ENCODE results near the gene FLNB. TPM values are rescaled to one million over a fixed set of nuclear protein-coding genes. Genes with fewer than 3 reads are reported as not detected.

Gene FLNB
- total RNA-seq, 1 donor from 2014 or later = 521 TPM

- no peaks in the 10 kb centered on the region for H3K79me2 ChIP-seq (ENCODE audit: insufficient read depth, low read length)
- H3K9me3 Mint-ChIP-seq (ENCODE audit: unreplicated experiment) = no peaks in the 10 kb centered on the region
- no peak overlapping the region for H3K4me3 Mint-ChIP-seq (ENCODE audit: unreplicated experiment)
- DNase-seq (ENCODE audit: low read depth) = no peak
- TF ChIP-seq CTCF (IDR thresholded peaks at IDR 0.05; ENCODE audit: insufficient read depth, low read depth, low read length) = no peak
- no peak for TF ChIP-seq EZH2 (IDR thresholded peaks at IDR 0.05; ENCODE audit: insufficient read depth, low read length)
- H3K36me3 Mint-ChIP-seq (ENCODE audit: low read depth, unreplicated experiment) = no peaks in the 10 kb centered on the region
- no peak overlapping the region for H3K4me3 ChIP-seq (ENCODE audit: insufficient read depth, low read depth, low read length)
- H2AFZ ChIP-seq (ENCODE audit: low read depth, low read length) = no peak overlapping the region
- H3K4me1 Mint-ChIP-seq (ENCODE audit: low read depth, unreplicated experiment) = peaks cover 2% of the 10 kb centered on the region
- no peaks in the 10 kb centered on the region for H3K9me3 ChIP-seq (ENCODE audit: insufficient read depth, low read depth, low read length)
- H3K4me1 ChIP-seq (ENCODE audit: insufficient read depth, low read length) = no peaks in the 10 kb centered on the region
- H4K20me1 ChIP-seq (ENCODE audit: insufficient read depth, low read length) = no peaks in the 10 kb centered on the region
- H3K27me3 ChIP-seq (ENCODE audit: insufficient read depth, low read length) = no peaks in the 10 kb centered on the region
- H3K36me3 ChIP-seq (ENCODE audit: insufficient read depth, low read length) = no peaks in the 10 kb centered on the region
- H3K27me3 Mint-ChIP-seq (ENCODE audit: low read depth, unreplicated experiment) = peaks cover 10% of the 10 kb centered on the region
- H3K9ac ChIP-seq (ENCODE audit: low read length) = no peak overlapping the region
- no peak overlapping the region for H3K27ac Mint-ChIP-seq (ENCODE audit: unreplicated experiment)
- no peak overlapping the region for H3K4me2 ChIP-seq (ENCODE audit: low read length)
- no peak for FAIRE-seq
- no peak overlapping the region for H3K27ac ChIP-seq (ENCODE audit: low read depth, low read length)
Measured at GRCh38 chr3:58184309-58184981, 176.2 kb downstream of the FLNB start.

- H3K4me2 ChIP-seq (ENCODE audit: low read length) = no peak overlapping the region
- Mint-ChIP-seq H3K36me3 (ENCODE audit: low read depth, unreplicated experiment) (no peaks in the 10 kb centered on the region), H3K4me1 (ENCODE audit: low read depth, unreplicated experiment) (peaks cover 2% of the 10 kb centered on the region), H3K9me3 (ENCODE audit: unreplicated experiment) (no peaks in the 10 kb centered on the region), H3K27ac (ENCODE audit: unreplicated experiment) (no peak overlapping the region), H3K27me3 (ENCODE audit: low read depth, unreplicated experiment) (peaks cover 10% of the 10 kb centered on the region), H3K4me3 (ENCODE audit: unreplicated experiment) (no peak overlapping the region)
- TF ChIP-seq CTCF (IDR thresholded peaks at IDR 0.05; ENCODE audit: insufficient read depth, low read depth, low read length) (no peak), EZH2 (IDR thresholded peaks at IDR 0.05; ENCODE audit: insufficient read depth, low read length) (no peak)
- H3K36me3 ChIP-seq (ENCODE audit: insufficient read depth, low read length) = no peaks in the 10 kb centered on the region
- no peaks in the 10 kb centered on the region for H3K9me3 ChIP-seq (ENCODE audit: insufficient read depth, low read depth, low read length)
- no peaks in the 10 kb centered on the region for H3K79me2 ChIP-seq (ENCODE audit: insufficient read depth, low read length)
- DNase-seq (ENCODE audit: low read depth) (no peak), FAIRE-seq (no peak)
- no peaks in the 10 kb centered on the region for H3K27me3 ChIP-seq (ENCODE audit: insufficient read depth, low read length)
- H4K20me1 ChIP-seq (ENCODE audit: insufficient read depth, low read length) = no peaks in the 10 kb centered on the region
- H2AFZ ChIP-seq (ENCODE audit: low read depth, low read length) = no peak overlapping the region
- no peak overlapping the region for H3K27ac ChIP-seq (ENCODE audit: low read depth, low read length)
- H3K9ac ChIP-seq (ENCODE audit: low read length) = no peak overlapping the region
- no peaks in the 10 kb centered on the region for H3K4me1 ChIP-seq (ENCODE audit: insufficient read depth, low read length)
- H3K4me3 ChIP-seq (ENCODE audit: insufficient read depth, low read depth, low read length) = no peak overlapping the region
Measured at GRCh38 chr3:58184982-58185360, 176.7 kb downstream of the FLNB start.

GRCh38 chr3:58188173-58188564 lies 179.9 kb downstream of the FLNB start:
- Histone ChIP-seq H3K79me2 (ENCODE audit: insufficient read depth, low read length) (no peaks in the 10 kb centered on the region), H3K27me3 (ENCODE audit: insufficient read depth, low read length) (no peaks in the 10 kb centered on the region), H3K4me1 (ENCODE audit: insufficient read depth, low read length) (no peaks in the 10 kb centered on the region), H2AFZ (ENCODE audit: low read depth, low read length) (no peak overlapping the region), H3K9ac (ENCODE audit: low read length) (no peak overlapping the region), H3K9me3 (ENCODE audit: insufficient read depth, low read depth, low read length) (no peaks in the 10 kb centered on the region), H3K36me3 (ENCODE audit: insufficient read depth, low read length) (no peaks in the 10 kb centered on the region), H3K27ac (ENCODE audit: low read depth, low read length) (no peak overlapping the region), H3K4me3 (ENCODE audit: insufficient read depth, low read depth, low read length) (no peak overlapping the region), H3K4me2 (ENCODE audit: low read length) (no peak overlapping the region), H4K20me1 (ENCODE audit: insufficient read depth, low read length) (no peaks in the 10 kb centered on the region)
- H3K9me3 Mint-ChIP-seq (ENCODE audit: unreplicated experiment) = no peaks in the 10 kb centered on the region
- peaks cover 2% of the 10 kb centered on the region for H3K4me1 Mint-ChIP-seq (ENCODE audit: low read depth, unreplicated experiment)
- no peak for DNase-seq (ENCODE audit: low read depth)
- H3K36me3 Mint-ChIP-seq (ENCODE audit: low read depth, unreplicated experiment) = no peaks in the 10 kb centered on the region
- peaks cover 12% of the 10 kb centered on the region for H3K27me3 Mint-ChIP-seq (ENCODE audit: low read depth, unreplicated experiment)
- TF ChIP-seq CTCF (IDR thresholded peaks at IDR 0.05; ENCODE audit: insufficient read depth, low read depth, low read length) (no peak), EZH2 (IDR thresholded peaks at IDR 0.05; ENCODE audit: insufficient read depth, low read length) (no peak)
- no peak overlapping the region for H3K27ac Mint-ChIP-seq (ENCODE audit: unreplicated experiment)
- no peak for FAIRE-seq
- H3K4me3 Mint-ChIP-seq (ENCODE audit: unreplicated experiment) = no peak overlapping the region
